GM19043 (cell line): ENCODE measurements around the gene SPAM1.
"Not testable (repeated sequence)": the region's sequence is repeated elsewhere in the genome, so short reads cannot be mapped to it uniquely, and the experiment has no call there.

Experiments
- ATAC-seq: cut with Tn5 transposase; IDR thresholded peaks from one replicate; pipeline ENCODE4 v1.9.1; 2021; ENCODE audit warnings: low read depth; ENCODE audit not compliant: unreplicated experiment

Gene SPAM1

GRCh38 chr7:123924941-123925340 is at the start of gene SPAM1:
Gene SPAM1, plus strand, starts transcription at chr7:123925241. Its CDS starts 28,330 bp downstream, at chr7:123953571.
- ATAC-seq: no peak

GRCh38 chr7:123876557-123877256 is 48.3 kb upstream of the SPAM1 start:
- no peak for ATAC-seq

GRCh38 chr7:123879628-123880027 is 45.4 kb upstream of the SPAM1 start:
- ATAC-seq: no peak

GRCh38 chr7:123881300-123881699 is 43.7 kb upstream of the SPAM1 start:
- ATAC-seq: no peak

GRCh38 chr7:123883154-123883553 is 41.9 kb upstream of the SPAM1 start:
- ATAC-seq: no peak

- no peak for ATAC-seq
These were observed 36.8 kb upstream of the SPAM1 start for GRCh38 chr7:123888192-123888591.

- not testable (repeated sequence) for ATAC-seq
These were observed 30.3 kb upstream of the SPAM1 start for GRCh38 chr7:123894753-123895152.

- no peak for ATAC-seq
These were observed 23.9 kb upstream of the SPAM1 start for GRCh38 chr7:123901101-123901500.

- ATAC-seq: no peak
These were observed 19.3 kb upstream of the SPAM1 start for GRCh38 chr7:123905714-123906113.

GRCh38 chr7:123916240-123916724 is 8.8 kb upstream of the SPAM1 start:
- no peak for ATAC-seq

GRCh38 chr7:123917878-123918277 is 7.2 kb upstream of the SPAM1 start:
- no peak for ATAC-seq

GRCh38 chr7:123918309-123918708 is 6.7 kb upstream of the SPAM1 start:
- ATAC-seq: no peak

GRCh38 chr7:123923599-123923998 is 1.4 kb upstream of the SPAM1 start:
- no peak for ATAC-seq

GRCh38 chr7:123929107-123929506 is 4.1 kb downstream of the SPAM1 start:
- no peak for ATAC-seq

- no peak for ATAC-seq
These were observed 4.6 kb downstream of the SPAM1 start for GRCh38 chr7:123929655-123930054.

GRCh38 chr7:123935436-123936381 is 10.7 kb downstream of the SPAM1 start:
- no peak for ATAC-seq

GRCh38 chr7:123936388-123936787 is 11.3 kb downstream of the SPAM1 start:
- no peak for ATAC-seq

GRCh38 chr7:123939784-123940183 is 14.7 kb downstream of the SPAM1 start:
- no peak for ATAC-seq

GRCh38 chr7:123941391-123942180 is 16.5 kb downstream of the SPAM1 start:
- no peak for ATAC-seq

GRCh38 chr7:123944395-123944794 is 19.4 kb downstream of the SPAM1 start:
- ATAC-seq: no peak

- ATAC-seq: no peak
These were observed 20.9 kb downstream of the SPAM1 start for GRCh38 chr7:123945938-123946337.
